GM19463 (cell line): Measurements from ENCODE around the gene SLC12A2.

Source experiments
- ATAC-seq: cut with Tn5 transposase; IDR thresholded peaks from one replicate; pipeline ENCODE4 v1.9.1; 2021; ENCODE audit warnings: mild to moderate bottlenecking, moderate library complexity; ENCODE audit not compliant: unreplicated experiment

The SLC12A2 gene

GRCh38 chr5:128220841-128221240 is 137.3 kb downstream of the SLC12A2 start:
- peak; percentile 64 for ATAC-seq

- ATAC-seq: no peak
These were observed 140.8 kb downstream of the SLC12A2 start for GRCh38 chr5:128224336-128224735.

- no peak for ATAC-seq
These were observed 141.9 kb downstream of the SLC12A2 start for GRCh38 chr5:128225245-128226030.

DNA sequence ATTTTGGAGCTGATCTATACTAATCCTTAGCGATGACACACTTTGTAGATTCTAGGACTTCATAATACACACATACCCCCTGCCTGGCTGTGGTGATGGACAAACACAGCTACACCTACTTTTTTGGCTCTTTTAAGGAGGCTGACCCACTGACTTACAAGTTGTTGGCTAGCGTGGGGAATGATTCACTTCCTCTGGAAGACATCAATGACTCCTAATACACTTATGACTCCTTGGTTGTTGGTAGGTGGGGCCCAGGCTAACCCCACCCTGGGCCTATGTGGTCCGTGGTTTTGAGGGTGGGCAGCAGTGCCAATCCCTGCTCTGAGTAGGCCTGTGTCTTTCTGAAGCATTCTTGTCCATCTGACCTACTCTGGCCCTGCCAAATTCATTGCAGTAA is 144.4 kb downstream of the SLC12A2 start:
- no peak for ATAC-seq

GRCh38 chr5:128228521-128228920 is 145.0 kb downstream of the SLC12A2 start:
- ATAC-seq: no peak

- ATAC-seq: no peak
These were observed 151.5 kb downstream of the SLC12A2 start for GRCh38 chr5:128234928-128235641.

DNA sequence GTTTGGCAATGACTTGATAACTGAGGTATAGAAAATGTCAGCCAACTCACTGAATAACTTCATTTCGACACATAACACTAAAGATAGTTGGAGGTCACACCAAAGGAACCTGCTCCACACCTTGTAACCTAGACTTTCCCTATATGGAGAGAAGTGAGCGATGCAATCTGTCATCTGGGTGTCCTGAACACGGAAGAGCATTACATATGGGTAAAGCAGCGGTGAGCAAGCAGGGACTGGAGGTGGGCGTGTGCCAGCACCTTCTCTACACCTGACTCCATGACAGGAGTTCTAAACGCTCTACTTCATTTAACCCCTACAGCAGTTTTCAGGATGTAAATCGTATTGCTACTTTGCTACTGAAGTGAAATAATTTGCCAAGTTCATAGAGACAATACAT is 152.8 kb downstream of the SLC12A2 start:
- no peak for ATAC-seq

DNA sequence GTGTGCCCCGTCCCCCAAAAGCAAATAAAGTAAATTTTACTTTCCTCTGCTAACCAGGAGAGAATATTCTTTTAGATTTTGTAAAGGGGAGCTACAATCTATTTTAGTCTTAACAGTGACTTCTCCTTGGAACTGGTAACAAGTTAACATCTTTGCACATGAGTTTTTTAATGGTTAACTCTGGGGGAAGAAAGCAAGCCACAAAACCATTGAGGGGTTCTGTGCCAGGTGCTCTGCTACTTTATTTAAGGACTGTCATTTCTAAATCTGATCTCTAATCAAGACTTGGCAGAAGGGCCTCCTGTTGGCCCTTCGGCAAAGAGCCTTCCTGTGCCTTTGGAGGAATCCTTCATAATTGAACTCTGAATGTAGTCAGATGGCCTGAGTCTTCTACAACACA is 153.4 kb downstream of the SLC12A2 start:
- ATAC-seq: peak; percentile 62

GRCh38 chr5:128237546-128237945 is 154.0 kb downstream of the SLC12A2 start:
- ATAC-seq: no peak
